HEK293 (cell line): ENCODE results near the gene GMDS.

Experiments used
- GLI2 ChIP-seq: fragments of 450-650 bp; formaldehyde crosslinking; IDR thresholded peaks from 2 replicates; pipeline ENCODE4; 2017; ENCODE audit warnings: missing biosample characterization, missing genetic modification characterization, low read depth, borderline replicate concordance
- GLIS2 ChIP-seq: fragments of 450-650 bp; formaldehyde crosslinking; IDR thresholded peaks from 2 replicates; pipeline ENCODE4 v1.5.1; 2016; ENCODE audit warnings: missing biosample characterization, missing genetic modification characterization
- KLF9 ChIP-seq: fragments of 450-650 bp; formaldehyde crosslinking; IDR thresholded peaks from 2 replicates; pipeline ENCODE4 v1.5.1; 2016; ENCODE audit warnings: missing biosample characterization, missing genetic modification characterization, low read depth
- MEIS1 ChIP-seq: sonication (generic); formaldehyde crosslinking; IDR thresholded peaks from 2 replicates; pipeline ENCODE4 v1.8.1; 2022; ENCODE audit warnings: missing genetic modification reagents, mild to moderate bottlenecking, borderline replicate concordance
- SCRT2 ChIP-seq: fragments of 450-650 bp; formaldehyde crosslinking; IDR thresholded peaks from 2 replicates; pipeline ENCODE4 v1.5.1; 2016; ENCODE audit warnings: missing biosample characterization, missing genetic modification characterization
- WT1 ChIP-seq: fragments of 450-650 bp; formaldehyde crosslinking; IDR thresholded peaks from 2 replicates; pipeline ENCODE4 v1.5.1; 2016; ENCODE audit warnings: missing biosample characterization, missing genetic modification characterization
- YY2 ChIP-seq: fragments of 450-650 bp; formaldehyde crosslinking; IDR thresholded peaks from 2 replicates; pipeline ENCODE4 v1.5.1; 2016; ENCODE audit warnings: missing biosample characterization, missing genetic modification characterization
- ZBTB17 ChIP-seq: fragments of 450-650 bp; formaldehyde crosslinking; IDR thresholded peaks from 2 replicates; pipeline ENCODE4 v1.5.1; 2016; ENCODE audit warnings: missing biosample characterization, missing genetic modification characterization
- ZBTB7A ChIP-seq: fragments of 450-650 bp; formaldehyde crosslinking; IDR thresholded peaks from 2 replicates; pipeline ENCODE4 v1.5.1; 2016; ENCODE audit warnings: low read depth, missing biosample characterization, missing genetic modification characterization
- ZFP41 ChIP-seq: fragments of 450-650 bp; formaldehyde crosslinking; IDR thresholded peaks from 2 replicates; pipeline ENCODE4 v1.5.1; 2016; ENCODE audit warnings: missing biosample characterization, missing genetic modification characterization, borderline replicate concordance
- ZIC2 ChIP-seq: fragments of 450-650 bp; formaldehyde crosslinking; IDR thresholded peaks from 2 replicates; pipeline ENCODE4 v1.5.1; 2016; ENCODE audit warnings: missing biosample characterization, missing genetic modification characterization
- ZNF112 ChIP-seq: fragments of 450-650 bp; formaldehyde crosslinking; IDR thresholded peaks from 2 replicates; pipeline ENCODE4 v1.5.0; 2017; ENCODE audit warnings: missing biosample characterization, missing genetic modification characterization
- ZNF140 ChIP-seq: fragments of 450-650 bp; formaldehyde crosslinking; IDR thresholded peaks from 2 replicates; pipeline ENCODE4 v1.5.1; 2016; ENCODE audit warnings: missing biosample characterization, missing genetic modification characterization
- ZNF239 ChIP-seq: fragments of 450-650 bp; formaldehyde crosslinking; IDR thresholded peaks from 2 replicates; pipeline ENCODE4 v1.5.1; 2016; ENCODE audit warnings: missing biosample characterization, missing genetic modification characterization
- ZNF24 ChIP-seq: fragments of 450-650 bp; formaldehyde crosslinking; IDR thresholded peaks from 2 replicates; pipeline ENCODE4 v1.5.1; 2016; ENCODE audit warnings: missing biosample characterization, missing genetic modification characterization
- ZNF37A ChIP-seq: fragments of 450-650 bp; IDR thresholded peaks from 2 replicates; pipeline ENCODE4 v1.5.1; 2018; ENCODE audit warnings: missing biosample characterization, missing genetic modification characterization
- ZNF416 ChIP-seq: fragments of 450-650 bp; formaldehyde crosslinking; IDR thresholded peaks from 2 replicates; pipeline ENCODE4 v1.5.1; 2016; ENCODE audit warnings: missing biosample characterization, missing genetic modification characterization
- ZNF529 ChIP-seq: fragments of 450-650 bp; formaldehyde crosslinking; IDR thresholded peaks from 2 replicates; pipeline ENCODE4 v1.5.1; 2017; ENCODE audit warnings: missing genetic modification characterization, missing biosample characterization; ENCODE audit not compliant: insufficient replicate concordance
- ZNF544 ChIP-seq: fragments of 450-650 bp; formaldehyde crosslinking; IDR thresholded peaks from 2 replicates; pipeline ENCODE4 v1.5.0; 2017; ENCODE audit warnings: missing biosample characterization, missing genetic modification characterization
- ZNF558 ChIP-seq: fragments of 450-650 bp; formaldehyde crosslinking; IDR thresholded peaks from 2 replicates; pipeline ENCODE4 v1.5.1; 2016; ENCODE audit warnings: missing biosample characterization, missing genetic modification characterization
- ZNF610 ChIP-seq: fragments of 450-650 bp; formaldehyde crosslinking; IDR thresholded peaks from 2 replicates; pipeline ENCODE4 v1.5.1; 2016; ENCODE audit warnings: missing biosample characterization, missing genetic modification characterization, borderline replicate concordance
- ZNF660 ChIP-seq: fragments of 450-650 bp; IDR thresholded peaks from 2 replicates; pipeline ENCODE4 v1.5.1; 2018; ENCODE audit warnings: missing biosample characterization, mild to moderate bottlenecking, missing genetic modification characterization
- ZNF837 ChIP-seq: fragments of 450-650 bp; formaldehyde crosslinking; IDR thresholded peaks from 2 replicates; pipeline ENCODE4 v1.5.1; 2016; ENCODE audit warnings: missing biosample characterization, missing genetic modification characterization
- TF ChIP-seq, protein P1 (sequence below): fragments of 450-650 bp; IDR thresholded peaks from 2 replicates; pipeline ENCODE4 v1.5.1; 2018; ENCODE audit warnings: missing biosample characterization, missing genetic modification characterization
- TF ChIP-seq, protein P2 (sequence below): fragments of 450-650 bp; formaldehyde crosslinking; IDR thresholded peaks from 2 replicates; pipeline ENCODE4 v1.5.1; 2016; ENCODE audit warnings: missing biosample characterization, missing genetic modification characterization
- TF ChIP-seq, protein P3 (sequence below): fragments of 450-650 bp; formaldehyde crosslinking; IDR thresholded peaks from 2 replicates; pipeline ENCODE4 v1.5.1; 2016; ENCODE audit warnings: missing biosample characterization, missing genetic modification characterization
- TF ChIP-seq, protein P4 (sequence below): fragments of 450-650 bp; formaldehyde crosslinking; IDR thresholded peaks from 2 replicates; pipeline ENCODE4 v1.5.1; 2016; ENCODE audit warnings: missing biosample characterization, missing genetic modification characterization
- TF ChIP-seq, protein P5 (sequence below): fragments of 450-650 bp; formaldehyde crosslinking; IDR thresholded peaks from 2 replicates; pipeline ENCODE4 v1.5.1; 2016; ENCODE audit warnings: missing biosample characterization, missing genetic modification characterization
- TF ChIP-seq, protein P6 (sequence below): fragments of 450-650 bp; formaldehyde crosslinking; IDR thresholded peaks from 2 replicates; pipeline ENCODE4 v1.5.1; 2016; ENCODE audit warnings: missing biosample characterization, missing genetic modification characterization, borderline replicate concordance

GMDS gene

DNA sequence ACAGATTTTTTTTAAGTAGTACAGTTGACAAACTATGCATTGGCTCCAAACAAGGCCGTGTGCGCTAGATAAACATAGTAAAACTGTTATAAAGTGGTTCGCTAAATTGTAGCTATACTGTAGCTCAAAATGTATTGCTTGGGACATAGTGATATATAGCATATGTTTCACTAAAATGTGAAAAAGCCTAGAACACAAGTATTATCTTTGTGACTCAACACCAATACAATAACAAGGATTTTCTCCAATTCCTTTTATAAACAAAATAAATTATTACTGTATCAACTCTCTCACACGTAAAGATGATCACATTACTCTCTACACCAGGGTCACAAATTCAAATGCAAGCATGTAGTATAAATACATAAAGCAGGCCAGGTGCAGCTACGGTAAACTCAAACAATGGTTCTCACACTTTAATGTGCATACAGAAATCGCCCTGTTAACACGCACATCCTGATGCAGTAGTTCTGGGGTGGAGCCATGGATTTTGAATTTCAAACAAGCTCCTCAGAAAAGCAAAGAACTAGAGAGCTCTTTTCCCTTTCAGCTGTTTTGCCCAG lies 214.6 kb downstream of the GMDS start (continued):
- TF ChIP-seq ZIC2 (tag by site-specific recombination) (no peak), ZNF610 (tag by site-specific recombination) (no peak), YY2 (tag by site-specific recombination) (no peak), ZBTB17 (tag by site-specific recombination) (no peak; the same call in 1 of the 2 replicates), ZNF544 (tag by site-specific recombination) (no peak), ZNF660 (tag by site-specific recombination) (no peak), GLIS2 (no peak), ZNF558 (no peak), ZNF239 (tag by site-specific recombination) (no peak), ZNF140 (tag by site-specific recombination) (no peak), ZNF529 (tag by site-specific recombination) (no peak), ZFP41 (no peak), SCRT2 (tag by site-specific recombination) (no peak), ZNF837 (tag by site-specific recombination) (no peak), ZBTB7A (tag by site-specific recombination) (no peak; the same call in 1 of the 2 replicates), WT1 (tag by site-specific recombination) (peak; percentile 62; the same call in 1 of the 2 replicates), KLF9 (no peak), ZNF37A (tag by site-specific recombination) (no peak), ZNF24 (tag by site-specific recombination) (peak; percentile 76), MEIS1 (CRISPR knock-in tag) (no peak), GLI2 (no peak; the same call in 1 of the 2 replicates), ZNF416 (tag by site-specific recombination) (no peak), ZNF112 (no peak)
- TF ChIP-seq, protein P1, sequence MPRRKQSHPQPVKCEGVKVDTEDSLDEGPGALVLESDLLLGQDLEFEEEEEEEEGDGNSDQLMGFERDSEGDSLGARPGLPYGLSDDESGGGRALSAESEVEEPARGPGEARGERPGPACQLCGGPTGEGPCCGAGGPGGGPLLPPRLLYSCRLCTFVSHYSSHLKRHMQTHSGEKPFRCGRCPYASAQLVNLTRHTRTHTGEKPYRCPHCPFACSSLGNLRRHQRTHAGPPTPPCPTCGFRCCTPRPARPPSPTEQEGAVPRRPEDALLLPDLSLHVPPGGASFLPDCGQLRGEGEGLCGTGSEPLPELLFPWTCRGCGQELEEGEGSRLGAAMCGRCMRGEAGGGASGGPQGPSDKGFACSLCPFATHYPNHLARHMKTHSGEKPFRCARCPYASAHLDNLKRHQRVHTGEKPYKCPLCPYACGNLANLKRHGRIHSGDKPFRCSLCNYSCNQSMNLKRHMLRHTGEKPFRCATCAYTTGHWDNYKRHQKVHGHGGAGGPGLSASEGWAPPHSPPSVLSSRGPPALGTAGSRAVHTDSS (tag by site-specific recombination) = peak; percentile 14; the same call in 1 of the 2 replicates
- TF ChIP-seq, protein P2, sequence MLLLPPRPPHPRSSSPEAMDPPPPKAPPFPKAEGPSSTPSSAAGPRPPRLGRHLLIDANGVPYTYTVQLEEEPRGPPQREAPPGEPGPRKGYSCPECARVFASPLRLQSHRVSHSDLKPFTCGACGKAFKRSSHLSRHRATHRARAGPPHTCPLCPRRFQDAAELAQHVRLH (tag by site-specific recombination) = 0 out of 2 replicates have a peak, but pooled peaks have one; percentile 10
- TF ChIP-seq, protein P3, sequence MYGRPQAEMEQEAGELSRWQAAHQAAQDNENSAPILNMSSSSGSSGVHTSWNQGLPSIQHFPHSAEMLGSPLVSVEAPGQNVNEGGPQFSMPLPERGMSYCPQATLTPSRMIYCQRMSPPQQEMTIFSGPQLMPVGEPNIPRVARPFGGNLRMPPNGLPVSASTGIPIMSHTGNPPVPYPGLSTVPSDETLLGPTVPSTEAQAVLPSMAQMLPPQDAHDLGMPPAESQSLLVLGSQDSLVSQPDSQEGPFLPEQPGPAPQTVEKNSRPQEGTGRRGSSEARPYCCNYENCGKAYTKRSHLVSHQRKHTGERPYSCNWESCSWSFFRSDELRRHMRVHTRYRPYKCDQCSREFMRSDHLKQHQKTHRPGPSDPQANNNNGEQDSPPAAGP (tag by site-specific recombination) = no peak
- TF ChIP-seq, protein P4, sequence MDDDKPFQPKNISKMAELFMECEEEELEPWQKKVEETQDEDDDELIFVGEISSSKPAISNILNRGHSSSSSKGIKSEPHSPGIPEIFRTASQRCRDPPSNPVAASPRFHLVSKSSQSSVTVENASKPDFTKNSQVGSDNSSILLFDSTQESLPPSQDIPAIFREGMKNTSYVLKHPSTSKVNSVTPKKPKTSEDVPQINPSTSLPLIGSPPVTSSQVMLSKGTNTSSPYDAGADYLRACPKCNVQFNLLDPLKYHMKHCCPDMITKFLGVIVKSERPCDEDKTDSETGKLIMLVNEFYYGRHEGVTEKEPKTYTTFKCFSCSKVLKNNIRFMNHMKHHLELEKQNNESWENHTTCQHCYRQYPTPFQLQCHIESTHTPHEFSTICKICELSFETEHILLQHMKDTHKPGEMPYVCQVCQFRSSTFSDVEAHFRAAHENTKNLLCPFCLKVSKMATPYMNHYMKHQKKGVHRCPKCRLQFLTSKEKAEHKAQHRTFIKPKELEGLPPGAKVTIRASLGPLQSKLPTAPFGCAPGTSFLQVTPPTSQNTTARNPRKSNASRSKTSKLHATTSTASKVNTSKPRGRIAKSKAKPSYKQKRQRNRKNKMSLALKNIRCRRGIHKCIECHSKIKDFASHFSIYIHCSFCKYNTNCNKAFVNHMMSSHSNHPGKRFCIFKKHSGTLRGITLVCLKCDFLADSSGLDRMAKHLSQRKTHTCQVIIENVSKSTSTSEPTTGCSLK (tag by site-specific recombination) = no peak
- TF ChIP-seq, protein P5, sequence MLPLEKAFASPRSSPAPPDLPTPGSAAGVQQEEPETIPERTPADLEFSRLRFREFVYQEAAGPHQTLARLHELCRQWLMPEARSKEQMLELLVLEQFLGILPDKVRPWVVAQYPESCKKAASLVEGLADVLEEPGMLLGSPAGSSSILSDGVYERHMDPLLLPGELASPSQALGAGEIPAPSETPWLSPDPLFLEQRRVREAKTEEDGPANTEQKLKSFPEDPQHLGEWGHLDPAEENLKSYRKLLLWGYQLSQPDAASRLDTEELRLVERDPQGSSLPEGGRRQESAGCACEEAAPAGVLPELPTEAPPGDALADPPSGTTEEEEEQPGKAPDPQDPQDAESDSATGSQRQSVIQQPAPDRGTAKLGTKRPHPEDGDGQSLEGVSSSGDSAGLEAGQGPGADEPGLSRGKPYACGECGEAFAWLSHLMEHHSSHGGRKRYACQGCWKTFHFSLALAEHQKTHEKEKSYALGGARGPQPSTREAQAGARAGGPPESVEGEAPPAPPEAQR = peak; percentile 49; the same call in 1 of the 2 replicates
- TF ChIP-seq, protein P6, sequence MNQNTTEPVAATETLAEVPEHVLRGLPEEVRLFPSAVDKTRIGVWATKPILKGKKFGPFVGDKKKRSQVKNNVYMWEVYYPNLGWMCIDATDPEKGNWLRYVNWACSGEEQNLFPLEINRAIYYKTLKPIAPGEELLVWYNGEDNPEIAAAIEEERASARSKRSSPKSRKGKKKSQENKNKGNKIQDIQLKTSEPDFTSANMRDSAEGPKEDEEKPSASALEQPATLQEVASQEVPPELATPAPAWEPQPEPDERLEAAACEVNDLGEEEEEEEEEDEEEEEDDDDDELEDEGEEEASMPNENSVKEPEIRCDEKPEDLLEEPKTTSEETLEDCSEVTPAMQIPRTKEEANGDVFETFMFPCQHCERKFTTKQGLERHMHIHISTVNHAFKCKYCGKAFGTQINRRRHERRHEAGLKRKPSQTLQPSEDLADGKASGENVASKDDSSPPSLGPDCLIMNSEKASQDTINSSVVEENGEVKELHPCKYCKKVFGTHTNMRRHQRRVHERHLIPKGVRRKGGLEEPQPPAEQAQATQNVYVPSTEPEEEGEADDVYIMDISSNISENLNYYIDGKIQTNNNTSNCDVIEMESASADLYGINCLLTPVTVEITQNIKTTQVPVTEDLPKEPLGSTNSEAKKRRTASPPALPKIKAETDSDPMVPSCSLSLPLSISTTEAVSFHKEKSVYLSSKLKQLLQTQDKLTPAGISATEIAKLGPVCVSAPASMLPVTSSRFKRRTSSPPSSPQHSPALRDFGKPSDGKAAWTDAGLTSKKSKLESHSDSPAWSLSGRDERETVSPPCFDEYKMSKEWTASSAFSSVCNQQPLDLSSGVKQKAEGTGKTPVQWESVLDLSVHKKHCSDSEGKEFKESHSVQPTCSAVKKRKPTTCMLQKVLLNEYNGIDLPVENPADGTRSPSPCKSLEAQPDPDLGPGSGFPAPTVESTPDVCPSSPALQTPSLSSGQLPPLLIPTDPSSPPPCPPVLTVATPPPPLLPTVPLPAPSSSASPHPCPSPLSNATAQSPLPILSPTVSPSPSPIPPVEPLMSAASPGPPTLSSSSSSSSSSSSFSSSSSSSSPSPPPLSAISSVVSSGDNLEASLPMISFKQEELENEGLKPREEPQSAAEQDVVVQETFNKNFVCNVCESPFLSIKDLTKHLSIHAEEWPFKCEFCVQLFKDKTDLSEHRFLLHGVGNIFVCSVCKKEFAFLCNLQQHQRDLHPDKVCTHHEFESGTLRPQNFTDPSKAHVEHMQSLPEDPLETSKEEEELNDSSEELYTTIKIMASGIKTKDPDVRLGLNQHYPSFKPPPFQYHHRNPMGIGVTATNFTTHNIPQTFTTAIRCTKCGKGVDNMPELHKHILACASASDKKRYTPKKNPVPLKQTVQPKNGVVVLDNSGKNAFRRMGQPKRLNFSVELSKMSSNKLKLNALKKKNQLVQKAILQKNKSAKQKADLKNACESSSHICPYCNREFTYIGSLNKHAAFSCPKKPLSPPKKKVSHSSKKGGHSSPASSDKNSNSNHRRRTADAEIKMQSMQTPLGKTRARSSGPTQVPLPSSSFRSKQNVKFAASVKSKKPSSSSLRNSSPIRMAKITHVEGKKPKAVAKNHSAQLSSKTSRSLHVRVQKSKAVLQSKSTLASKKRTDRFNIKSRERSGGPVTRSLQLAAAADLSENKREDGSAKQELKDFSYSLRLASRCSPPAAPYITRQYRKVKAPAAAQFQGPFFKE (tag by site-specific recombination) = no peak
